GM15510 (cell line): ENCODE data around the gene FREM2.

Experiments
- POLR2A ChIP-seq: IDR thresholded peaks from 3 replicates; pipeline ENCODE4 v1.6.1; 2011; ENCODE audit warnings: borderline replicate concordance; ENCODE audit not compliant: insufficient read length; ENCODE audit errors: extremely low read depth

The FREM2 gene

DNA sequence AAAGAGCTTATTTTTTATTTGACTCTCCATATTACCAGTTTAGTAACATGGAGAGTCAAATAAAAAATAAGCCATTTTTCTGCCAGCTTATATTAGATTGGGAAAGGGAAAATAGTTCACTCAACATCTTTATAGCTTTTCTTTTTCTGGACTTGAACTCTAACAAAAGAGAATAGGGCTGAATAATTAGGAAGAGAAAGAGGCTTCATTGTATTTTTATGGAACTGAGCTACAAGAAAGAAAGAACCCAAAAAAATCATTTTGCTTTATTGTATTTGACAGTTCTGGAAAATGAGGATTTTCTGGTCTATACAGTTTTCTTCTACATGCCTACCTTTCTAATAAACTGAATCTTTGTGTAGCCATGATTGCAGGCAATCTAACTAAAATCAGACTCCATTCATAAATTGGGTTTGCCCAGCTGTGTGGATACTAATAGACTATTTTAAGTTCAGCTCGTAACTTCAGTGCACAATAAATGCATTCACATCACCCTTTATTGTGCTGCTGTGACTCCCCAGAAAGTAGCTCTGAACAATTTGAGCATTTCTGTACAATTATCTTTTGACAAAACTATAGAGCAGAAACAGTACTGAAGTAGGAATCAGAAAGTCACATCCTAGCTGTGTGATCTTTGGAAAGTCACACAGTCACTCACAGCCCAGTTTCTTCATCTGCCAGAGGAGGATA is 188.5 kb downstream of the FREM2 start:
- TF ChIP-seq POLR2A: no peak

DNA sequence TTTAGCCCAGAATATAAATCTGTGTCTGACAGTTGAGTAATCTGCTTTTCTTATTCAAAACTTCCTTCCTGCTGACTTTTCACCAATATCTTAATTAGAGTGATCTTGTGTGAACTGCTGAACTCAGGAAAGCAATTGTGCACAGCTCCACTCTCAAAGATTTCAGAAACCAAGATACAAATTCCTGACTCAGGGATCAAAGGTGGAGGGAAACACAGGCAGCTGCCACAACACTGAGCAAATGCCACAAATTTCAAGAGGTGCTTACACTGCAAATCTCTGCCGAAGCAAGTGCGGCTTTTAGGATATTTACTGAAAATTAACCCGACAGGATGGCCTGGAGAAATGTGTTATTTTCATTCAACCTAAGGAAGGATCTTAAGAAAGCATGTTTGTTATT is 192.4 kb downstream of the FREM2 start:
- TF ChIP-seq POLR2A: no peak

DNA sequence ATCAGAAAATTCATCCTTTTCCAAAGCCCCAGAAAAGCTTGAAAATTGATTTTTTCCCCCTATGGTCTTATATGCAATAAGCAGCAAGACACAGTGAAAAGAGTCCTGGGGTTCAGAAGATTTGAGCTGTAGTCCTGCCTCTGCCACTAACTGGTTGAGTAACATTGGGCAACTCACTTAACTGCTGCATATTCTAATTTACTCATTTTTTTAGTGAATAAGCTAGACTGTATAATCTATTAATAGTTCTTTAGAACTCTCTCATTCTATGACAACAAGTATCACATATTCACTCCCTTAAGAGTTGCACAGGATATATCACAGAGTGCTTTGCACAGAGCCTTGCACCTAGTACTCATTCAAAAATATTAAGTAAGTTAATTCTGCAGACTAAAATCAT is 192.9 kb downstream of the FREM2 start:
- no peak for TF ChIP-seq POLR2A

GRCh38 chr13:38880397-38880796 is 193.5 kb downstream of the FREM2 start:
- no peak for TF ChIP-seq POLR2A

DNA sequence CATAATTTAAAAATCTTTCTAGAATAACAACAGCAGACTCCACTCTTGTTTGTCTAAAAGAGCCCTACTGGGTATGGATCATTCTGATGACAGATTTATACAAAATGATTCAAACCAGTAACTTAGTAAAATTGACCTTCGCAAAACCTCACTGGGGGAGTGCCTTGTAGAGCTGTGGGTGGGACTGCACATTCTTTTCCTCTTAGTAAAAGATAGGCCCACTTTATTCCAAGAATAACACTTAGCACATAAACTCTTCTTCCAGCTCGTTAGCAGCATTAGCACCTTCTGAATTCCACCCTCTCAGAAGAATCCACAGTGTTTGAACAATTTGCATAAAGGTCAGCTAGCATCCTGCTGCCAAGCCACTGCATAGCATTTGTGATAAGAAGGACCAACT is 196.9 kb downstream of the FREM2 start:
- no peak for TF ChIP-seq POLR2A

DNA sequence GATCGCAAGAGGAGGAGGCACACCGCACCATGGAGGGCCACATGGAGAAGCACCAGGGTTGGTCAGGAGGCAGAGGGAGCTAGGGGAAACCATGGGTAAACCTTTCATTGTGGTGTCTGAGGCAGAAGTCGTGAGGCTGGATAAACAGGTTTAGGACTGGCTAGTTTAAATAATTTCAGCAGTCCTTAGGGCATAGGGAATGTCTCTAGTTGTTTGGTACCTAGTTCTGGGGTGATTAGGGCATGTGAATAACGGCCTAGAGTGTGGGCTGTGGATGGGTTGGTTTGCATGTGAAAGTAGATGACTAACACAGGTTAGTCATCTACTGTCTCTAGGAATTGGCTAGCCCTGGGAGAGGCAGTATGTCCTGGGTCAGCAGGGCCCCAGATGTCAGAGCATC is 201.4 kb downstream of the FREM2 start:
- TF ChIP-seq POLR2A: no peak

DNA sequence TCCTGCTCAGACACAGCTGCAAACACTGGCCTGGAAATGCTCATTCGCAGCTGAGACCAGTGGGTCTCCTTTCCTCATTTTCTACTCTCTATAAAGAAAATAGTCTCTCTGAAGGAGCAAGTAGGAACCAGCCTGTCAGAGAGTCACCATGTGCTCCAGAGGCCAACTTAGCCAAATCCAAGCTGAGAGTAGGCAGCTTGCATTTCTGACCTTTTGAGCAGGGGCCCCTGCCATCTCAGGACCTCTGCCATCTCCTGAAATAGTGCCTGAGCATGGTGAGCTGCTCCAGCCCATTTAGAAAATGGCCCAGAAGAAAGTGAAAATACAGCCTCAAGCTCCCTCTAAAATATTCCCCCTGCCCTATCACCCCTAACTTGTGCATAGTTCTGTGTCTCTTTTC is 208.2 kb downstream of the FREM2 start:
- no peak for TF ChIP-seq POLR2A

GRCh38 chr13:38897521-38897920 is 210.6 kb downstream of the FREM2 start:
- no peak for TF ChIP-seq POLR2A

- TF ChIP-seq POLR2A: no peak
These were observed 211.6 kb downstream of the FREM2 start for GRCh38 chr13:38898481-38898880.

DNA sequence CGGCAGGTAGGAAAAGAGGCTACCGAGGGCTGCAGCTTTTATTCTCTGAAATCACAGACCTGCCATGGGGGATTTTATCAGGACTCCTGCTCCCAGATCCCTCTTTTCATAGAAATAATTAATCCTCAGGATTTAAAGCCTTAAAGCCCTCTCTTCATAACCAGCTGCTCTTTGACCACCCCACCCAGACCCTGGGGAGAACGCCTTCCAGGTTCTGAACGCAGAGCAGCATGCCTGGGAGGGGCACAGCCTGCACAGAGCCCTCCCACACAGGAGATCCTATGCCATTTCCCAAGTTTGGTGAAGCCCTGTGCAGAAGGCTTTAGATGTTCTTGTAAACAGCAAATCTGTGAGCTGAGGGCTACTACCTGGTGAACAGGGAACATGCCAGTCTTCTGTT is 212.7 kb downstream of the FREM2 start:
- no peak for TF ChIP-seq POLR2A

DNA sequence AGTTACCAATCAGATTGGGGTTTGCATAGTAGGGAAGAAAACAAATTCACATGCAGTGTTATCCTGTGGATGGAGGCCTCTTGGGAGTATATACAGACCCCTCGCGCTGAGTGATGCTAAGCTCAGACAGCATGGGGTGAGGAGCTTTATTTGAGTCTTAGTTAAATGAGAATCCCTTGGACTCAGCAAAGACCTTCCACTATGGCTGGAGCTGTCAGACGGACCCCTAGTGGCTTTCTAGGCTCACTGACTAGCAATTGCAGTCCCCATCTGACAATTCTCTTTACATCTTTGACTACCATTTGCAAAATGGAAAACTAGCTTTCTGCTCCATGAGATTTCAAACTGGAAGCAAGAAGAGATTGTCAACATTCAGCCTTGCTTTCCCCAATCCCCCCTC is 213.3 kb downstream of the FREM2 start:
- TF ChIP-seq POLR2A: no peak

GRCh38 chr13:38902551-38902950 is 215.7 kb downstream of the FREM2 start:
- TF ChIP-seq POLR2A: no peak

- TF ChIP-seq POLR2A: no peak
These were observed 218.2 kb downstream of the FREM2 start for GRCh38 chr13:38905081-38905480.

- no peak for TF ChIP-seq POLR2A
These were observed 219.0 kb downstream of the FREM2 start for GRCh38 chr13:38905861-38906260.

DNA sequence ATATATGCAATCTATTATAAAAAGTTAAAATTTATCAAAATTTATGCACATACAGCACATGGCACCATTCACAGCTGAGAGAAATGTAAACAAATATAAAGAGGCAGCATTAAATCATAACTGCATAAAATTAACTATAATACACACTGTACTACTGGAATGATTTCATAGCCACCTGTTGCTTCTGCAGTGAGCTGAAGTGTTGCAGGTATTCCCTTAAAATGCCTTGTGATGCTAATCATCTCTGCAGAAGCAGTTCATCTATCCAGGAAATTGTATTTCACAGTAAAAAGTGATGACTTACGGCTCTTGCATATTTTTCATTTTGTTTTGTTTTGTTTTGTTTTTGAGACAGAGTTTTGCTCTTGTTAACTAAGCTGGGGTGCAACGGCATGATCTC is 221.7 kb downstream of the FREM2 start:
- TF ChIP-seq POLR2A: no peak

GRCh38 chr13:38914070-38914469 is 227.2 kb downstream of the FREM2 start:
- no peak for TF ChIP-seq POLR2A

DNA sequence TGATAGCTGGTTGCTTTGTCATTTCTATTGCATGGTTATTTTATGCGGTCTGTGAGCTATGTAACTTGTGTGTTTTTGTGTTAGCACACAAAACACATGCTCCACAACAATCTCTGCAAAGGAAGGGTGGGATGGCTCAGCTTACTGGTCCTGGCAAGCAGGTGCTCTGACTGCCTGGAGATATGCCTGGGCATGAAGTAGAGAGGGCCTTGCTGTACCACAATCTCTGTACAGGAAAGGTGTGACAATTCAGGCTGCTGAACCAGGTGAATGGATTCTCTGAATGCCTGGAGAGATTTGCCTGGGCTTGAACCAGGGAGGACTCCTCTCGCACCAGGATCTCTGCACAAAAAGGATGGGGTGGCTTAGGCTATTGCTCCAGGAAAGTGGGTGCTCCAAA is 234.2 kb downstream of the FREM2 start:
- TF ChIP-seq POLR2A: no peak

GRCh38 chr13:38922170-38922569 is 235.3 kb downstream of the FREM2 start:
- no peak for TF ChIP-seq POLR2A

- TF ChIP-seq POLR2A: no peak
These were observed 246.9 kb downstream of the FREM2 start for GRCh38 chr13:38933786-38934185.
